ENCODE data around the gene CAVIN1.
"Not testable (repeated sequence)": the region's sequence is repeated elsewhere in the genome, so short reads cannot be mapped to it uniquely, and the experiment has no call there.

DNA sequence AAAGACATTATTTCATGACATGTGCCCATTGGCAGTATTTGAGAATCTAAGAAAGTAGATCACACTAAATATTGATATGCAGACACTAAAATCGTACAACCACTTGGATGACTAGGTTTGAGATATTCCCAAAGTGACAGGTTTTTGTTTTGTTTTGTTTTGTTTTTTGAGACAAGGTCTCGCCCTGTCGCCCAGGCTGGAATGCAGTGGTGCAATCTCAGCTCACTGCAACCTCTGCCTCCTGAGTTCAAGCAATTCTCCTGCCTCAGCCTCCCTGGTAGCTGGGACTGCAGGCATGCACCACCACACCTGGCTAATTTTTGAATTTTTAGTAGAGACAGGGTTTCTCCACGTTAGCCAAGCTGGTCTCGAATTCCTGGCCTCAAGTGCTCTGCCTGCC, 54.7 kb downstream of the CAVIN1 start:
- TF ChIP-seq, protein P1, sequence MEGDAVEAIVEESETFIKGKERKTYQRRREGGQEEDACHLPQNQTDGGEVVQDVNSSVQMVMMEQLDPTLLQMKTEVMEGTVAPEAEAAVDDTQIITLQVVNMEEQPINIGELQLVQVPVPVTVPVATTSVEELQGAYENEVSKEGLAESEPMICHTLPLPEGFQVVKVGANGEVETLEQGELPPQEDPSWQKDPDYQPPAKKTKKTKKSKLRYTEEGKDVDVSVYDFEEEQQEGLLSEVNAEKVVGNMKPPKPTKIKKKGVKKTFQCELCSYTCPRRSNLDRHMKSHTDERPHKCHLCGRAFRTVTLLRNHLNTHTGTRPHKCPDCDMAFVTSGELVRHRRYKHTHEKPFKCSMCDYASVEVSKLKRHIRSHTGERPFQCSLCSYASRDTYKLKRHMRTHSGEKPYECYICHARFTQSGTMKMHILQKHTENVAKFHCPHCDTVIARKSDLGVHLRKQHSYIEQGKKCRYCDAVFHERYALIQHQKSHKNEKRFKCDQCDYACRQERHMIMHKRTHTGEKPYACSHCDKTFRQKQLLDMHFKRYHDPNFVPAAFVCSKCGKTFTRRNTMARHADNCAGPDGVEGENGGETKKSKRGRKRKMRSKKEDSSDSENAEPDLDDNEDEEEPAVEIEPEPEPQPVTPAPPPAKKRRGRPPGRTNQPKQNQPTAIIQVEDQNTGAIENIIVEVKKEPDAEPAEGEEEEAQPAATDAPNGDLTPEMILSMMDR (IDR thresholded peaks at IDR 0.05), result not testable (repeated sequence)
- TF ChIP-seq EP300 (IDR thresholded peaks at IDR 0.05), result not testable (repeated sequence)
